OCI-LY3 (cell line): ENCODE measurements around the gene CYP20A1.
"Not testable (repeated sequence)": the region's sequence is repeated elsewhere in the genome, so short reads cannot be mapped to it uniquely, and the experiment has no call there.

ENCODE experiments used
- H2AFZ ChIP-seq: fragments of 200-600, 300-600 bp; shearing (Covaris generic); 2 replicates; pipeline ENCODE4 v1.6.0; 2014; ENCODE audit warnings: antibody characterized with exemption, low read depth, low read length
- H3K27ac ChIP-seq: fragments of 200-600, 300-600 bp; sonication (generic); 2 replicates; pipeline ENCODE4 v1.5.1; 2014; ENCODE audit warnings: mild to moderate bottlenecking, low read length, moderate library complexity, mixed read lengths
- H3K27me3 ChIP-seq: fragments of 200-600, 300-600 bp; sonication (generic); 2 replicates; pipeline ENCODE4 v1.6.1; 2014; ENCODE audit warnings: low read depth, low read length, mixed read lengths
- H3K36me3 ChIP-seq: fragments of 200-600, 300-600 bp; sonication (generic); replicated peaks from 2 replicates; pipeline ENCODE3; 2014; ENCODE audit warnings: low read depth, low read length, mixed read lengths
- H3K4me1 ChIP-seq: fragments of 300-600, 200-600 bp; sonication (generic); 2 replicates; pipeline ENCODE4 v1.6.1; 2014; ENCODE audit warnings: low read length, mixed read lengths
- H3K4me2 ChIP-seq: fragments of 200-600, 300-600 bp; sonication (generic); 2 replicates; pipeline ENCODE4 v1.6.1; 2014; ENCODE audit warnings: low read length, mixed read lengths
- H3K4me3 ChIP-seq: fragments of 300-600, 200-600 bp; sonication (generic); 2 replicates; pipeline ENCODE4 v1.5.1; 2014; ENCODE audit warnings: antibody characterized with exemption, mild to moderate bottlenecking, low read length, moderate library complexity
- H3K79me2 ChIP-seq: fragments of 300-600, 200-600 bp; shearing (Covaris generic); 2 replicates; pipeline ENCODE4 v1.6.1; 2014; ENCODE audit warnings: mild to moderate bottlenecking, low read length, mixed read lengths
- H3K9ac ChIP-seq: fragments of 300-600, 200-600 bp; shearing (Covaris generic); 2 replicates; pipeline ENCODE4 v1.6.0; 2014; ENCODE audit warnings: mild to moderate bottlenecking, low read length, moderate library complexity
- H3K9me3 ChIP-seq: fragments of 200-600, 300-600 bp; shearing (Covaris generic); 2 replicates; pipeline ENCODE4 v1.6.1; 2014; ENCODE audit warnings: low read length, mixed read lengths; ENCODE audit not compliant: insufficient read depth
- H4K20me1 ChIP-seq: fragments of 200-600, 300-600 bp; sonication (generic); 2 replicates; pipeline ENCODE4 v1.6.1; 2016; ENCODE audit warnings: low read length, mixed read lengths; ENCODE audit not compliant: insufficient read depth
- EZH2phosphoT487 ChIP-seq: fragments of 200-600 bp; shearing (Covaris generic); IDR thresholded peaks from 2 replicates; pipeline ENCODE4 v1.6.1; 2018; ENCODE audit warnings: antibody characterized with exemption, mixed run types, low read depth
- TF ChIP-seq, protein P1 (sequence below): fragments of 200-600, 300-600 bp; sonication (generic); IDR thresholded peaks from 2 replicates; pipeline ENCODE4 v1.5.1; 2014; ENCODE audit warnings: antibody characterized with exemption, low read length, low read depth

The CYP20A1 gene

DNA sequence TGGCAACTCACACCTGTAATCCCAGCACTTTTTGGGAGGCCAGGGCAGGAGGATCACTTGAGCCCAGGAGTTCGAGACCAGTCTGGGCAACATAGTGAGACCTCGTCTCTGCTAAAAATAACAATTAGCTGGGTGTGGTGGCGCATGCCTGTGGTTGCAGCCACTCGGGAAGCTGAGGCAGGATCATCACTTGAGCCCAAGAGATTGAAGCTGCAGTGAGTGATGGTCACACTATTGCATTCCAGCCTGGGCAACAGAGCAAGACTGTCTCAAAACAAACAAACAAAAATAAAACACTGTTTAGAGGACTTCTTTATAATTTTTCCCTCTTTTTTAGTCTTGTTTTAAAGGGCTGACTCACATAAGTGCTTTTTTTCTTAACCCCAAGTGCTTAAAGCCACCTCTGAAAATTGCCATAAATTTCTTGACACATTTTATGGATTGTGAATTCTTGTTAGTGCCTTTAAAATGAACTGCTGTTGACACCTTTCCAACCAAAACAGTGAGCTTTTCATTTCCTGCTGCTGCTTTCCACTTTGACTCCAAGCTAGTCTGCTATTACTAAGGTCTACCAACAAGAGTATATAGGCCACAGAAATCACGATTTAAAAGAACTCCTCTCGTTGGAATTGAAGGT lies 41.7 kb downstream of the CYP20A1 start:
- H3K36me3 ChIP-seq = peaks cover 12% of the 10 kb centered on the region
- H3K4me1 ChIP-seq = no peaks in the 10 kb centered on the region
- H3K79me2 ChIP-seq = no peaks in the 10 kb centered on the region
- no peaks in the 10 kb centered on the region for H3K27me3 ChIP-seq
- no peaks in the 10 kb centered on the region for H4K20me1 ChIP-seq
- TF ChIP-seq, protein P1, sequence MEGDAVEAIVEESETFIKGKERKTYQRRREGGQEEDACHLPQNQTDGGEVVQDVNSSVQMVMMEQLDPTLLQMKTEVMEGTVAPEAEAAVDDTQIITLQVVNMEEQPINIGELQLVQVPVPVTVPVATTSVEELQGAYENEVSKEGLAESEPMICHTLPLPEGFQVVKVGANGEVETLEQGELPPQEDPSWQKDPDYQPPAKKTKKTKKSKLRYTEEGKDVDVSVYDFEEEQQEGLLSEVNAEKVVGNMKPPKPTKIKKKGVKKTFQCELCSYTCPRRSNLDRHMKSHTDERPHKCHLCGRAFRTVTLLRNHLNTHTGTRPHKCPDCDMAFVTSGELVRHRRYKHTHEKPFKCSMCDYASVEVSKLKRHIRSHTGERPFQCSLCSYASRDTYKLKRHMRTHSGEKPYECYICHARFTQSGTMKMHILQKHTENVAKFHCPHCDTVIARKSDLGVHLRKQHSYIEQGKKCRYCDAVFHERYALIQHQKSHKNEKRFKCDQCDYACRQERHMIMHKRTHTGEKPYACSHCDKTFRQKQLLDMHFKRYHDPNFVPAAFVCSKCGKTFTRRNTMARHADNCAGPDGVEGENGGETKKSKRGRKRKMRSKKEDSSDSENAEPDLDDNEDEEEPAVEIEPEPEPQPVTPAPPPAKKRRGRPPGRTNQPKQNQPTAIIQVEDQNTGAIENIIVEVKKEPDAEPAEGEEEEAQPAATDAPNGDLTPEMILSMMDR = no peak
- H3K4me3 ChIP-seq = no peak overlapping the region
- no peak overlapping the region for H3K27ac ChIP-seq
- no peak overlapping the region for H3K4me2 ChIP-seq
- no peaks in the 10 kb centered on the region for H3K9me3 ChIP-seq
- no peak overlapping the region for H2AFZ ChIP-seq
- H3K9ac ChIP-seq = no peak overlapping the region

DNA sequence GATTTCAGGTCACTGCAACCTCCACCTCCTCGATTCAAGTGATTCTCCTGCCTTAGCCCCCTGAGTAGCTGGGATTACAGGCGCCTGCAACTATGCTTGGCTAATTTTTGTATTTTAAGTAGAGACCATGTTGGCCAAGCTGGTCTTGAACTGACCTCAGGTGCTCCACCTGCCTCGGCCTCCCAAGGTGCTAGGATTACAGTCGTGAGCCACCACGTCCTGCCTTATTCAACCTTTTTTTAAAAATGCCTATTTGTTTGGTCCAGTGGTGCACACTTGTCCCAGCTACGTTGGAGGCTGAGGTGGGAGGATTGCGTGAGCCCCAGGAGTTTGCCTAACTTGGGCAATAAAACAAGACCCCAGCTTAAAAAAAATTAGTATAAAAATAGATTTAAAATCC lies 43.3 kb downstream of the CYP20A1 start:
- H3K36me3 ChIP-seq = peaks cover 16% of the 10 kb centered on the region
- H4K20me1 ChIP-seq = no peaks in the 10 kb centered on the region
- no peak overlapping the region for H3K4me2 ChIP-seq
- no peak overlapping the region for H3K9ac ChIP-seq
- H3K27me3 ChIP-seq = no peaks in the 10 kb centered on the region
- no peak overlapping the region for H2AFZ ChIP-seq
- H3K27ac ChIP-seq = no peak overlapping the region
- H3K9me3 ChIP-seq = no peaks in the 10 kb centered on the region
- no peak overlapping the region for H3K4me3 ChIP-seq
- no peaks in the 10 kb centered on the region for H3K79me2 ChIP-seq
- H3K4me1 ChIP-seq = no peaks in the 10 kb centered on the region
- no peak for TF ChIP-seq EZH2phosphoT487
- TF ChIP-seq, protein P1 = no peak

DNA sequence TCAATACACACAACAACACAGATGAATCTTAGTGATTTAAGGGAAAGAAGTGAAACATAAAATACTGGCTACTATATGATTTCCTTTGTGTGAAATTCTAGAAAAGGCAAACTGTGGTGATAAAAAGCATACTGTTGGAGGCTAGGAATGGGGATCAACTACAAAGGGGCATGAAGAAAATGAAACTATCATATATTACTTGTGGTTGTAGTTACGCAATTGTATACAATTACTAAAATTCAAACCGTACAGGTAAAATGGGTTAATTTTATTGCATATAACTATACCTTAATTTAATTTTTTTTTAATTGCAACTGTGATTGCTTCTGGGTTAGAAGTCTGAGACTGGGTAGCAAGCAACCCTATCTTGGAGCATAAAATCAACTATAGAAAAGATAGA lies 47.7 kb downstream of the CYP20A1 start:
- Histone ChIP-seq H3K79me2 (no peaks in the 10 kb centered on the region), H3K36me3 (peaks cover 7% of the 10 kb centered on the region)
- TF ChIP-seq, protein P1 = no peak
- TF ChIP-seq EZH2phosphoT487 = no peak

DNA sequence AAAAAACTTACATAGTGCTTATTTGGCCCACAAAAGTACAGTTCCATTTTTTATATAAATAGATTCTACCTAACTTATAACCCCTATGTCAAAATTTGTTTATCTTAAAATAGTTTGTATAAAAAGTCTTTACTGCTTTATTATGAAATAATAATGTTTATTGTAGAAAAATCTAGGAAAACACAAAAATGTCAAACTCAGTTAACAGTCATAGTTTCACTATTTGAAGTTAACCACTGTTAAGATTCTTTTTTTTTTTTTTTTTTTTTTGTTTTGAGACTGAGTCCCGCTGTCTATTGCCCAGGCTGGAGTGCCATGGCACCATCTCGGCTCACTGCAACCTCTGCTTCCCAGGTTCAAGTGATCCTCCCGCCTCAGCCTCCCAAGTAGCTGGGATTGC lies 62.8 kb downstream of the CYP20A1 start:
- H3K4me3 ChIP-seq = no peak overlapping the region
- H3K9ac ChIP-seq = no peak overlapping the region
- H3K4me1 ChIP-seq = no peaks in the 10 kb centered on the region
- H3K27me3 ChIP-seq = no peaks in the 10 kb centered on the region
- no peak overlapping the region for H2AFZ ChIP-seq
- H3K9me3 ChIP-seq = no peaks in the 10 kb centered on the region
- no peaks in the 10 kb centered on the region for H3K36me3 ChIP-seq
- no peak overlapping the region for H3K27ac ChIP-seq
- no peaks in the 10 kb centered on the region for H4K20me1 ChIP-seq
- no peaks in the 10 kb centered on the region for H3K79me2 ChIP-seq
- TF ChIP-seq, protein P1 = no peak
- no peak for TF ChIP-seq EZH2phosphoT487
- no peak overlapping the region for H3K4me2 ChIP-seq

More for the DNA sequence above, 47.7 kb downstream of the CYP20A1 start:
- no peak overlapping the region for H2AFZ ChIP-seq
- no peak overlapping the region for H3K4me2 ChIP-seq
- H3K4me3 ChIP-seq = no peak overlapping the region
- no peak overlapping the region for H3K27ac ChIP-seq
- H3K27me3 ChIP-seq = no peaks in the 10 kb centered on the region
- H3K4me1 ChIP-seq = no peaks in the 10 kb centered on the region
- no peaks in the 10 kb centered on the region for H4K20me1 ChIP-seq
- no peaks in the 10 kb centered on the region for H3K9me3 ChIP-seq
- no peak overlapping the region for H3K9ac ChIP-seq

DNA sequence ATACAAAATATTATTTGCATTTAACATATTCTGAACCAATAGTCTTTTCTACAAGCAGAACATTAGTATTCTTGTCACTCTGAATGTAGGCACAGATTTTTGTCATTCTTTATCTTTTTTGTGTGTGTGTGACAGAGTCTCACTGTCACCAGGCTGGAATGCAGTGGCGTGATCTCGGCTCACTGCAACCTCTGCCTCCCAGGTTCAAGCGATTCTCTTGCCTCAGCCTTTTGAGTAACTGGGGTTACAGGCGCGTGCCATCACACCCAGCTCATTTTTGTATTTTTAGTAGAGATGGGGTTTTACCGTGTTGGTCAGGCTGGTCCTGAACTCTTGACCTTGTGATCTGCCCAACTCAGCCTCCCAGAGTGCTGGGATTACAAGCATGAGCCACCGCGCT lies 63.8 kb downstream of the CYP20A1 start:
- not testable (repeated sequence) for H3K27ac ChIP-seq, H3K36me3 ChIP-seq, H3K4me2 ChIP-seq

More for the DNA sequence above, 63.8 kb downstream of the CYP20A1 start:
- not testable (repeated sequence) for H3K27me3 ChIP-seq, H3K4me3 ChIP-seq, H3K9me3 ChIP-seq, H4K20me1 ChIP-seq, H3K4me1 ChIP-seq, H3K9ac ChIP-seq, H2AFZ ChIP-seq, H3K79me2 ChIP-seq
